Measurements from ENCODE around the gene SLC44A1. TPM values are rescaled to one million over a fixed set of nuclear protein-coding genes. Genes with fewer than 3 reads are reported as not detected.

Gene SLC44A1
- total and polyA plus RNA-seq, 2 of the 13 experiments (the other 11 are each of a cell fraction or from before 2014, with no cell fraction given): 21.4 to 40.8 TPM

GRCh38 chr9:105432247-105432842 is 187.9 kb downstream of the SLC44A1 start (continued):
- TF ChIP-seq ZNF646 (CRISPR knock-in tag; IDR thresholded peaks at IDR 0.05): no peak
- no peak for TF ChIP-seq FOSL2 (CRISPR knock-in tag; IDR thresholded peaks at IDR 0.05)
- TF ChIP-seq AFF4 (CRISPR knock-in tag; IDR thresholded peaks at IDR 0.05): no peak
- TF ChIP-seq ZNF83 (CRISPR knock-in tag; IDR thresholded peaks at IDR 0.05; ENCODE audit: borderline replicate concordance): no peak
- no peak for TF ChIP-seq POLR2A (IDR thresholded peaks at IDR 0.05; ENCODE audit: insufficient read depth in 1 of 2, low read depth in 2 of 2, low read length in 2 of 2)
- peak; percentile 49; the same call in 1 of the 2 replicates for TF ChIP-seq TGIF2 (CRISPR knock-in tag; IDR thresholded peaks at IDR 0.05)
- TF ChIP-seq RFX1 (IDR thresholded peaks at IDR 0.05): no peak
- TF ChIP-seq SRSF4 (IDR thresholded peaks at IDR 0.05; ENCODE audit: low read depth, low read length, poor library complexity, severe bottlenecking): no peak
- peak; percentile 25; the same call in 1 of the 2 replicates for TF ChIP-seq ZNF567 (CRISPR knock-in tag; IDR thresholded peaks at IDR 0.05; ENCODE audit: borderline replicate concordance)
- TF ChIP-seq MIXL1 (CRISPR knock-in tag; IDR thresholded peaks at IDR 0.05): peak; percentile 83
- peak; percentile 57; the same call in 1 of the 2 replicates for TF ChIP-seq SALL1 (CRISPR knock-in tag; IDR thresholded peaks at IDR 0.05)
- TF ChIP-seq ZNF740 (CRISPR knock-in tag; IDR thresholded peaks at IDR 0.05): no peak
- no peak for TF ChIP-seq ARNTL (CRISPR knock-in tag; IDR thresholded peaks at IDR 0.05)
- no peak for TF ChIP-seq ZNF143 (CRISPR knock-in tag; IDR thresholded peaks at IDR 0.05)
- peak; percentile 53; the same call in 1 of the 2 replicates for TF ChIP-seq BCL6 (CRISPR knock-in tag; IDR thresholded peaks at IDR 0.05)
- no peak for TF ChIP-seq ZBTB10 (CRISPR knock-in tag; IDR thresholded peaks at IDR 0.05; ENCODE audit: borderline replicate concordance)
- peak; percentile 74; the same call in 1 of the 2 replicates for TF ChIP-seq RXRB (CRISPR knock-in tag; IDR thresholded peaks at IDR 0.05; ENCODE audit: borderline replicate concordance)
- TF ChIP-seq NCOA5 (CRISPR knock-in tag; IDR thresholded peaks at IDR 0.05): no peak
